ENCODE data around the gene RARB.

Gene RARB

DNA sequence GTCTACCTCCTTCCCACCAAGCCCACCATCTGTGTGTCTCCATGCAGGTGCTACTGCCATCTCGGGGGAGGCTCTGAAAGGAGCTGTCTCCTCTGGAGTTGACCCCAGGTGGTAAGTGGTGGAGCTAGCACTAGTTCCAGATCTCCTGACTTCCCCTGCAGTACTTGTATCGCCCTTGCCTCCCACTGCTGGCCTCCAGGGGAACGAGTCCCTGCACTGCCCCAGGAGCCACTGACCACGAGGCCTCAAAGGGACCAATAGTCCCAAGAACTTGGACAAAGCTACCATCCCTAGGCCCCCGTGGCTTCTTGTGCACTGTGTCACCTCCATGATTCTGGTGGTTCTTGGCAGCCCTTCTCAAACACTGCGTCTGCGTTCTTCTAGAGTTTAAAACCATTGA is 137.7 kb downstream of the RARB start:
- no peak for TF ChIP-seq CTCF (conservative IDR thresholded peaks at IDR 0.05; ENCODE audit: low read length)
- no peak for DNase-seq (ENCODE audit: low read depth)
- H3K4me3 ChIP-seq (ENCODE audit: low read length) = no peak overlapping the region

- TF ChIP-seq CTCF (conservative IDR thresholded peaks at IDR 0.05; ENCODE audit: low read length) = no peak
- no peak for DNase-seq (ENCODE audit: low read depth)
- H3K4me3 ChIP-seq (ENCODE audit: low read length) = no peak overlapping the region
Measured at GRCh38 chr3:25566358-25566920, 138.4 kb downstream of the RARB start.

DNA sequence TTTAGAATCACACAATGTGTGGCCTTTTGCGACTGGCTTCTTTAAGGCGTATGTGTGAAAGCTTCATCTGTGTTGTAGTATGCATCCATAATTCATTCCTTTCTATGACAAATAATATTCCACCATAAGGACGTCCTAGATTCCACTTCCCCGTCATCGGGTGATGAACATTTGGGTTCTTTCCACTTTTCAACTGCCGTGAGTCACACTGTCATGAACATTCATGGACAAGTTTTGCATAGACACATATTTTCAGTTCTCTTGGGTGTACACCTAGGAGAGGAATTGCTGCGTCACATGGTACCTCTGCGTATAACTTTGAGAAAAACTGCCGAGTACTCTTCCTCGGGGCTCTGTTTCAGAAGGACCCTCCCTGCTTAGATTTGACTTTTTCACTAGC is 139.3 kb downstream of the RARB start:
- H3K4me3 ChIP-seq (ENCODE audit: low read length) = no peak overlapping the region
- no peak for TF ChIP-seq CTCF (conservative IDR thresholded peaks at IDR 0.05; ENCODE audit: low read length)
- no peak for DNase-seq (ENCODE audit: low read depth)

DNA sequence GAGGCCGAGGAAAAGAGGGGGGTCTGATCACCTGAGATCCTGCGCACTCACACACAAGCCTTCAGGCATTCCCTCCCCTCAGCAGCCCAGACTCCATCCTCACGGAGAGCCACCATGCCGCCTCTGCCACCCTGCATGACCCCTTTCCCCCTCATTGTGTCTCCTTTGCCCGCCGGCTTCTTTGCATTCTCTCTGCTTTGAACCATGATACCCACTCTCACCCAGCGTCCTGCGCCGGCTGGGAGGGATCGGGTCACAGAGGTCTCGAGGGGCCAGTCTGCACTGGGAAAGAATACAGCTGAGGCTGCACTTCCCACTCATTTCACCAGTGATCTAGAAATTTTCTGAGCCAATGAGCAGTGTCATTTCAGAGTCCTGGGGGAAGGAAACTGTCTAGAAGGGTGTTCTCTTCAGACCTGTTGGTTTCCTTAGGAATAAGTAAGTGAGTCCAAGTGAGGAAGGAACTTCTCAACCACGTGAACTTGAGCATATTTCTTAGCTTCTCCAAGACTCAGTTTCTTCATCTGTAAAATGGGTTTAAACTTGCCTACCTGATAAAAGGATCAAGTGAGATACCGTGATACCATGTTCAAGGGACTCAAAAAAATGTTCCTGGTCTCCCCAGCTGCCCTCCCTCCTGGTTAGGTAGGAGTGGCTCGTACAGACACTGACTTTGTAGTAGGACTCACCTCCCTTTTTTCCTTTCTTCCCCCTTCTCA is 139.9 kb downstream of the RARB start:
- TF ChIP-seq CTCF (conservative IDR thresholded peaks at IDR 0.05; ENCODE audit: low read length) = no peak
- no peak overlapping the region for H3K4me3 ChIP-seq (ENCODE audit: low read length)
- DNase-seq (ENCODE audit: low read depth) = no peak

GRCh38 chr3:25568525-25569078 is 140.5 kb downstream of the RARB start:
- no peak for TF ChIP-seq CTCF (conservative IDR thresholded peaks at IDR 0.05; ENCODE audit: low read length)
- DNase-seq (ENCODE audit: low read depth) = no peak
- H3K4me3 ChIP-seq (ENCODE audit: low read length) = no peak overlapping the region

GRCh38 chr3:25571285-25571684 is 143.2 kb downstream of the RARB start:
- H3K4me3 ChIP-seq (ENCODE audit: low read length) = no peak overlapping the region
- DNase-seq (ENCODE audit: low read depth) = no peak
- no peak for TF ChIP-seq CTCF (conservative IDR thresholded peaks at IDR 0.05; ENCODE audit: low read length)

DNA sequence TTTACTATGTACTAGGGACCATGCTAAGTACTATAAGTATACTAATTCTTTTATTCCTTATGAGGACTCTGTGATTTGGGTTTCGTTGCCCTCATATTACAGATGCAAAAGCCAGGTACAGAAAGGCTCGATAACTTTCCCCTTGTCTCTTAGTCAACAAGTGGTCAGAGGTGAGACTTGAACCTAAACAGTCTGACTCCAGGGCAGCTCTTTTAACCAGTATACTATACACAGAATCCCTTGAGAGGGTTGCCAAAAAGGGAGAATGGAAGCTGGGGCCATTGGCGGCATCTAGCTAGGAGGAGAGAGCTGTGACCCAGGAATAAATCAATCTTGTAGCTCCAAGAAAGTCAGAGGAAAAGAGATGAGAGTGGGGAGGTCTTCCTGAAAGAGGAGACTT is 144.3 kb downstream of the RARB start:
- DNase-seq (ENCODE audit: low read depth) = no peak
- TF ChIP-seq CTCF (conservative IDR thresholded peaks at IDR 0.05; ENCODE audit: low read length) = no peak

More for the DNA sequence above, 144.3 kb downstream of the RARB start:
- H3K4me3 ChIP-seq (ENCODE audit: low read length) = no peak overlapping the region
